ENCODE results near the gene MS4A12.
"Not testable (repeated sequence)": the region's sequence is repeated elsewhere in the genome, so short reads cannot be mapped to it uniquely, and the experiment has no call there.

The MS4A12 gene, protein sequence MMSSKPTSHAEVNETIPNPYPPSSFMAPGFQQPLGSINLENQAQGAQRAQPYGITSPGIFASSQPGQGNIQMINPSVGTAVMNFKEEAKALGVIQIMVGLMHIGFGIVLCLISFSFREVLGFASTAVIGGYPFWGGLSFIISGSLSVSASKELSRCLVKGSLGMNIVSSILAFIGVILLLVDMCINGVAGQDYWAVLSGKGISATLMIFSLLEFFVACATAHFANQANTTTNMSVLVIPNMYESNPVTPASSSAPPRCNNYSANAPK

DNA sequence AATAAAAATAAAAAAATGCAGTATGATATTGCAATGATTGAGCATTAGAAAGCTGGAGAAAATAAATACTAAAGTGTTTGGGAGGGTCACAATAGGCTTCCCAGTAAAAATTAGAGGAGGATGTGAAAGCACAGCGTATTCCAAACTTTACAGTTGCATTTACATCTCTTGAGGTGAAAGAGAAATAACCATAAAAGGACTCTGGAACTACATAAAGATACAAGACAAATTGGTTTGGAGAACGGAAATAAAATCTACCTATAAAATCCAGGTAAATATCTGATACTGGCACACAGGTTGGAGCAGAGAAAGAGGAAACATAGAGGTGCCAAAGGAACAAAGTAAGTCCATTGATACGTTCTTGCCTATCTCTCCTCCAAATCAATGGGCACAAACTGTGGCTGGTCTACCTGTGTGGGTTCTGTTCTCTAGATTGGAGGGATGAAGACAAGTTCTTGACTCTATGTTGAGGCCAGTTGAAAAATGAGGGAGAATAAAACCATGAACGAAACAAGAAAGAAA lies at the start of gene MS4A12:
Gene MS4A12, plus strand, starts transcription at position 291 of the 522 bp plus-strand sequence. CDS start 4,541 bp downstream, outside the sequence.
- DNase-seq (ENCODE audit: low spot score): no peak

DNA sequence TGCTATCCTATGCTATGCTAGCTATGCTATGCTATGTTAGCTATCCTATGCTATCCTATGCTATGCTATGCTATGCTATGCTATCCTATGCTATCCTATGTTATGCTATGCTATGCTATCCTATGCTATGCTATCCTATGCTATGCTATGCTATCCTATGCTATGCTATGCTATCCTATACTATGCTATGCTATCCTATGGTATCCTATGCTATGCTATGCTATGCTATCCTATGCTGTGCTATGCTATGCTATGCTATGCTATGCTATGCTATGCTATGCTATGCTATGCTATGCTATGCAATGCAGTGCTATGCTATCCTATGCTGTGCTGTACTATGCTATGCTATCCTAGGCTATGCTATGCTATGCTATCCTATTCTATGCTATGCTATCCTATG lies 45.5 kb upstream of the MS4A12 start:
- no peak for DNase-seq (ENCODE audit: low spot score)

DNA sequence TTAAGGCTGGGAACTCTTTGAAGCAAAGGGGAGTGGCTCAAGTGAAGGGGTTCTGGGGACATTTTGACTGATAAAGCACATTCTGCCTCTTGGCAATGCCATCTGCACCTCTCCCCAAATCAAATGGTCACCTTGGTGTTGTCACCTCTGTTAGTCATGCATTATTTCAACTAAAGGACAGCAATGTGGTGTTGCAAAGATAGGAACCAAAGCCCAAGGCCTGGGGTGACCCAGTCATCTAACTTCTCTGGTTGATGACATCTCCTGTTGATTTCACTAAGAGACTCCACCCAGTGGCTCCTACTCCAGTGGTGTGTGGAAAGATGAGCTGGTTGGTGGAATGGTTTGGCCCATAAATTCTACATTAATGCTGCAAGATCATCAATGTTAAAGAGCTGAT lies 44.7 kb upstream of the MS4A12 start:
- no peak for DNase-seq (ENCODE audit: low spot score)

DNA sequence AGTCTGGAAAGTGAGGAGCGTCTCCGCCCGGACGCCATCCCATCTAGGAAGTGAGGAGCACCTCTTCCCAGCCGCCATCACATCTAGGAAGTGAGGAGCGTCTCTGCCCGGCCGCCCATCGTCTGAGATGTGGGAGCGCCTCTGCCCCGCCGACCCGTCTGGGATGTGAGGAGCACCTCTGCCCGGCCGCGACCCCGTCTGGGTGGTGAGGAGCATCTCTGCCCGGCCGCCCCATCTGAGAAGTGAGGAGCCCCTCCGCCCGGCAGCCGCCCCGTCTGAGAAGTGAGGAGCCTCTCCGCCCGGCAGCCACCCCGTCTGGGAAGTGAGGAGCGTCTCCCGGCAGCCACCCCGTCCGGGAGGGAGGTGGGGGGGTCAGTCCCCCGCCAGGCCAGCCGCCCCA lies 41.4 kb upstream of the MS4A12 start:
- DNase-seq (ENCODE audit: low spot score): not testable (repeated sequence)

DNA sequence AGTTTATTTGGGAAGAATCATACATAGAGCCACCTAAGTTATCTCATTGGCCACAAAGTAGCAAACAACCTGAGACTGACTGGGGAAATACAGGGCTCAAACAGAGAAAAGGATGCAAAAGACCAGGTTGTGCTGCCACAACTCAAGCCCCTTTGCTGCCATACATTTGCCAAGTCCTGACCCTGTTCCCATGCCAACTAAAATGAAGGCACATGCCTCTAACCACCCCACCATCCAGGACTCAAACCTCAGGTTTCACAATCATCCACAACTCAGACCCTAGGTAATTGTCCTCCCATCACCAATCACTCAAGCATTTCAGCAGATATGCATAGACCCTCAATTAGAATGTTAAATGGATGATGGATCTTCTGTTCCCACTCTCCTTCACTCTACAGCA lies 38.4 kb upstream of the MS4A12 start:
- no peak for DNase-seq (ENCODE audit: low spot score)

DNA sequence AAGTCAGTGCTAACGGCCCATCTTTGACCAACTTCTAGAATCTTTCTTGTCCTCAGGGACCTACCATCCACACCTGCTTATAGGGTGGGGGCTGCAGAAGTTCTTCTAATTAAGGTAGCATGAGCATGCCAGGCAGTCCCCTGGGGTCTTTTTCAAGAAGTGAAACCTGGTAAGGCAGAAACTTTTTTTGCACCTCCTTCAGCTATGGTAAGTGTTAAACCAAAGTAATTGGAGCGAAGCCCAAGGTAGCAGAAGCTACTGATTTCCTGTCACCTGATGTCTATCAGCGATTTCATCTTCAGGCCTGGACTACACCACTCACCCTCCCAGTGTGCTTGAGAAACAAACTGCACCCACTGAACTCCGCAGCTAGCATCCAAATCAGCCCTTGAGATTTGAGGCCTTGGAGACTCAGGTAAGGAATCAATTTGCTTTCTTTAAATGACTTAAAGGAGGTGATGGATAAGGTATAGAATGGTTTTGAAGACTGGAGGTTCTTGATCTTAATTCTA lies 37.0 kb upstream of the MS4A12 start, which contains the start of gene MS4A1:
Gene MS4A1, plus strand, starts transcription at position 317 of the 512 bp plus-strand sequence. CDS start 6,528 bp downstream, outside the sequence.
- no peak for DNase-seq (ENCODE audit: low spot score)

DNA sequence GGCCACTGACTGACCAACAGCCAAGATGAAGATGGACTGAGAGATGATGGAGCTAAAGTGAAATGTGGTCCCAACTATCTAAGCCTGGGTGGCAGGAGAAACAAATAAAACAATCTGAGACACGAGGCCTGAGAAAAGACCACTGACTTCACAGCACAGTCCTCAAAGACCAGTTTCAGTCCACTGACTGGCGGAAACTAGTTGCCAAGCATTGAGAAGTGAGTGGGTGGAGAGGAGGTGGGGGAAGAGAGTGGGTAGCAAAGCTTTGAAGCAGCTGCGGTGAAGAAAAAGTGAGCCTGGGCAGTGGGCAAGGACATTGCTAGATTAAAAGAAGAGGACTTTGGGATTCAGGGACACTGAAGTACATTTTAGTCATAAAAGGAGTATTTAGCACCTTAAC lies 35.0 kb upstream of the MS4A12 start:
- DNase-seq (ENCODE audit: low spot score): no peak

DNA sequence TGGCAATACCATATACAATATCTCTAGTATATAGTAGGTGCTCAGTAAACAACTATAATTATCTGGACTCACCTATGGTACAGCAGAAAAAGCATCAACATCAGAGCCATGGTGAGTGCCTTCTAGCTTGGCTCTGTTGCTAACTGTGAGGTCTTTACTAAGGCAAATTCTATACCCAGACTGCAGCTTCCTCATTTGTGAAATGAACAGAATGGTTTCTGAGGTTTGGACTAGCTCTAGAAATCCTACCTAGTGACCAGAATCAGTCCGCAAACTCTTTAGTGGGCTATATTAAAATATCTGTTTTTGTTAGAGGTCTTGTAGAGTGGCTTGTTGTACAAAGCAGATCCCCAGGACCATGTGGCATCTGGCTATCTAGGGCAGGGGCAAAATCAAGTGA lies 33.2 kb upstream of the MS4A12 start:
- no peak for DNase-seq (ENCODE audit: low spot score)

DNA sequence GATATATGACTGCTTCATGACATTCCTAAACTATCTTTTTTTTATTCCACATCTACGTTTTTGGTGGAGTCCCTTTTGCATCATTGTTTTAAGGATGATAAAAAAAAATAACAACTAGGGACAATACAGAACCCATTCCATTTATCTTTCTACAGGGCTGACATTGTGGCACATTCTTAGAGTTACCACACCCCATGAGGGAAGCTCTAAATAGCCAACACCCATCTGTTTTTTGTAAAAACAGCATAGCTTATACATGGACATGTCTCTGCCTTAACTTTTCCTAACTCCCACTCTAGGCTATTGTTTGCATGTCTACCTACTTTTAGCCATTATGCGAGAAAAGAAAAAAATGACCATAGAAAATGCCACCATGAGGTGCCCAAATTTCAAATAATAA lies 23.7 kb upstream of the MS4A12 start:
- DNase-seq (ENCODE audit: low spot score): no peak

DNA sequence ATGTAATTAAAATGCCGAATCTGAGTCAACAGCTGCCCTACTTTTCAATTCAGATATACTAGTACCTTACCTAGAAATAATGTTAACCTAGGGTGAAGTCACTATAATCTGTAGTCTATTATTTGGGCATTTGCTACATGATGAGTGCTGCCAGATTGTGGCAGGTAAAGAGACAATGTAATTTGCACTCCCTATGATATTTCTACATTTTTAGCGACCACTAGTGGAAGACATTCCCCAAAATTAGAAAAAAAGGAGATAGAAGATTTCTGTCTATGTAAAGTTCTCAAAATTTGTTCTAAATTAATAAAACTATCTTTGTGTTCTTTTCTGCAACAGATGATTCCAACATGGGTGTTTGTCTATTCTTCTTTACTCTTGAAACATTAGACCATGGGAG lies 22.9 kb upstream of the MS4A12 start:
- no peak for DNase-seq (ENCODE audit: low spot score)

DNA sequence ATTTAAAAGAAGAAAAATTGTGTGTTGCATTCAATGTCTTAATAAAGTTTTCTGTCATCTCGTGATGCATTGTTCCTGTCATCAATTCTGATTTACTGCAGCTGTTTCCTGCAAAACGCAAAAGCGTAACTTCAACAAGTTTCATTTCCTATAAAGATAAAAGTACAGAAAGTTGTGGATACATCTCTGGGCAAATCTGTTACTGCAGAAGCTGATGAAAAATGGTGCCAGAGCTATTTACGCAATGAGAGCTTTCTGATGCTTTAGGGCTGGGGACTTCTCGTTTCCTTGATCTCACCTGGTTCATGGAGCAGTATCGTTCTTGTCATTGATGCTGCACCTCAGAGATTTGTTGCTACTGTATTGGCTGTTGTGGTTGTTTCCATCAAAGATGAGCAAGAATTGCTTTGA lies 15.5 kb upstream of the MS4A12 start:
- no peak for DNase-seq (ENCODE audit: low spot score)

DNA sequence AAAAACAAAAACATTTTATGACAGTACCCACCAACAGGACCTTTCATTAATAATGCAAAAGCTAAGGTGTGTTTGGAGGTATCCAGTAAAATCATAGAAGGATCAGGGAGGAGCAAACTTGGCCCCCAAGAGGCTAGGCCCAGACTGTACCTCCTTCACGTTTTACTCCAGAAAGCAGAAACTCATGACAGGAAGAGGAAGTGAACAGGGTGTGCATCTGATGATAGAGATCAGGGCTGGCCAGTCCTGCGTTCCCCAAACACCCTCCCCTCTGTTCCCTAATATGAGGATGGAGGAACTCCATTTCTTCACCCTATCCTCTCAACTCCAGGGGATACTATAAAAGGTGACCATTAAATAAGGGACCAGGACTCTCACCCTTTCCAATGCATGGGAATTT lies 10.2 kb upstream of the MS4A12 start:
- peak; percentile 11 for DNase-seq (ENCODE audit: low spot score)

DNA sequence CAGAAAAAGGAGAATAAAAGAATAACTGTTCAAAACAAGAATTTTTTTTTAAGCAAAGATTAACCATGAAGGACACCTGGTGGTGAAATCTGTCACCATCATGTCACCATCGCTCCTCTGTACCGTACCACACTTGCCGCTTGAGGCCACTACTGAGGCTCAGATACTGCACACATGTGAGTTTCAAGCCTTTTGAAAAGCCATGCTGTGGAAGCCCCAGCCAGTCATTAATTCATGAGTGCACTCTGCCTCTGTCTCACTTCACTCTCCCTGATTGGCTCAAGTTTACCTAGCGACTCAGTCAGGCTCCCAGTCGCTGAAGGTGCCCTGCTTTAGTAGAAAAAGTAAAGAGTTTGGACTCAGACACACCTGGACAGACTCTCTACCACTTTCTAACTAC lies 6.6 kb upstream of the MS4A12 start:
- no peak for DNase-seq (ENCODE audit: low spot score)

DNA sequence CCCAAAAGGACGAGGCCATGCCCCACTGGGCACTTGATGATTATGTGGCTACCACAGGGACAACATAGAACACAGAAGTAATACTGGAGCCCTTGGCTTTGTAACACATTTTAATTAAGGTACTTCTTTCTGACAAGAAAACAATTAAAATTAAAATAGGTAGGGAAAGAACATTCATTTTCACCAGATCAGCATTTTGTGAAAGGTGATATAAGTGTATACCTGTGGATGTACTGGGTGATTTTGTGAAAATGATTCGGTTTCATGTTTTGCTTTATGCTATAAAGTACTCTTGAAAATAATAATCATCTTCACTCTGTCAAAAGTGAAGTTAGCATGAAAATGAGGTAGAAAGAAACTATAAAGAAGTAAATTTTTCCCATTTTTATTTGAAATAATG lies 876 bp downstream of the MS4A12 start:
- no peak for DNase-seq (ENCODE audit: low spot score)

DNA sequence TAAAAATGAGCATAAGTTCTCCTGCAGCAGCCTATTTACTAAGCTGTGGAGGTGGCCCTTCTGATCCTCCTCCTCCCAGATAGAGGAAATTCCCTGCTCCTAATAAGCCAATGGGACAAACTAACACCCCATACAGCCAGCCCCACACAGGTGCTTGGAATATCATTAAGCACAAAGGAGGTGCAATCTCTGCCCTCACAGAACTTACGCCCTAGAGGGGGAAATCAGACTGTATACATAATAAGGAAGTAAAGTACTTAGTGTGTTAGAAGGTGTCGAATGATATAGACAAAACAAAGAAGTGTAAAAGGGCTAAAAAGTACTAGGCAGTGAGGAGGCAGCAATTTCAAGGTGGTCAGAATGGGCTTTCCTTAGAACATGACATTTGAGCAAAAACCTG lies 5.8 kb downstream of the MS4A12 start:
- DNase-seq (ENCODE audit: low spot score): no peak

DNA sequence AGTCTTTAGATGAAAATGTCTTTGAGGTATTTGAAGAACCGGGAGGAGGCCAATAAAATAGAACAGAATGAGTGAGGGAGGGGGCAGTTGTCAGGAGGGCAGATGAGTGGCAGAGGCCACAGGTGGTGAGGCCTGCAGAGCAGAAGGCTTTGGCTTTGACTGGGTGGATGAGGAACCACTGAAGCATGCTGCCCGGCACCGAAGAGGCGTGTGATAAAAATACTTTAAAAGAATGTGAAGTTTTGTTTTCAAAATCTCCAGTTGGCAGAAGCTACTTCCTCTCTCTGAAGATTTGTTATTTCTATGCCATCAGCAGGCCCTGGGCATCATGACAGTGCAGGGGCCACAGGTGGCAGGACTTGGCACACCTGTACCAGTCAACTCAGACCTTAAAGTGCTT lies 6.3 kb downstream of the MS4A12 start:
- peak; percentile 37 for DNase-seq (ENCODE audit: low spot score)

DNA sequence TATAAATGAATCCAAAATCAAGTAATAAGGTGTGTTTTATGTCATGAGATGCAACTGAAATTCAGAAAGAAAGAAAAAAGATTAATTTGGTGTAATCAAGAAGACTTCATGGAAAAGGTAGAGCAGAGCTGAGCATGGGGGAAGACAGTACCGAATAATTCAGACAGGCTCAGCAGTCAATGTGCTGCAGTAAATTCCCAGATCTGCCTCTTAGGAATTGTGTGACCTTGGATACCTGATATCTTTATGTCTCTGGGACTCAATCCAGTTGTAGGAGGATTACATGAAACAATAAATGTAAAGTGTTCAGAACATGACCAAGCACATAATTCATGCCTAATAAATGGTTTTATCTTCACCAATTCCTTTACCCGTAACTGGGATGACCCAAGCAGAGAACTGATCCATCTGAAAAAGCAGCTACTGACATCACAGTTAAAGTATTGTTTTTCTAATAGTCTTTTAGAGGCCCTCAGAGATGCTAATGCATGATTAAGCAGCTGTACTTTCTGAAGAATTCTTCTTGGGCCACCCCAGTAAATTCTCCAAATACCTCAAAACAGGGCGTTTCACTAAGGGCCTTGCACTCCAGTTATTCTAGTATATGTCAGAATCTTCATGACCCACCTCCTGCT lies 7.8 kb downstream of the MS4A12 start:
- DNase-seq (ENCODE audit: low spot score): no peak

DNA sequence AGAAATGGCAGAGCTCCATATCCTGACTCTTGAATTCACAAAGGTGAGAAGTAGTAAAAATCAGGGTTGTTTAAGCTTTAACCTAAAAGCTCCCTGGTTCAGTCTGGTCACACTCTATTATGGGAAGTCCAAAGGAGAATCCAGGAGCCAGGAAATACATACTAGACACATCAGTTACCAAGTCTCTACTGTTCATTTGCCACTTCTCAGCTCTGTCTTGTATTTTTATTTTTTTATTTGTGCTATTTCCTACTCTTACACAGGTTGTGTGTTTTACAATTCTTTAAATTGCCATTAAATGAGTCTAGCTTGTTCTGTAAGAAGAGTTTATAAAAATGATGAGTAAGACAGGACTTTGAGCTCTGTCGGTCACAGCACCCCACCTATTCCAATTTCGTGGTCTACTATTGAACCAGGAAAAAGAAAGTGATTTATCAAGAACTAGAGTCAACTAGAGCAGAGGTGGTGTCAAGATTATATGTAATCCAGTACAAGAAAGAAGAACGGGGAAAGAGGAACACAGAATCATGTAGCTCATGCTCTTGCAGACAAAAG lies 9.7 kb downstream of the MS4A12 start:
- DNase-seq (ENCODE audit: low spot score): no peak

DNA sequence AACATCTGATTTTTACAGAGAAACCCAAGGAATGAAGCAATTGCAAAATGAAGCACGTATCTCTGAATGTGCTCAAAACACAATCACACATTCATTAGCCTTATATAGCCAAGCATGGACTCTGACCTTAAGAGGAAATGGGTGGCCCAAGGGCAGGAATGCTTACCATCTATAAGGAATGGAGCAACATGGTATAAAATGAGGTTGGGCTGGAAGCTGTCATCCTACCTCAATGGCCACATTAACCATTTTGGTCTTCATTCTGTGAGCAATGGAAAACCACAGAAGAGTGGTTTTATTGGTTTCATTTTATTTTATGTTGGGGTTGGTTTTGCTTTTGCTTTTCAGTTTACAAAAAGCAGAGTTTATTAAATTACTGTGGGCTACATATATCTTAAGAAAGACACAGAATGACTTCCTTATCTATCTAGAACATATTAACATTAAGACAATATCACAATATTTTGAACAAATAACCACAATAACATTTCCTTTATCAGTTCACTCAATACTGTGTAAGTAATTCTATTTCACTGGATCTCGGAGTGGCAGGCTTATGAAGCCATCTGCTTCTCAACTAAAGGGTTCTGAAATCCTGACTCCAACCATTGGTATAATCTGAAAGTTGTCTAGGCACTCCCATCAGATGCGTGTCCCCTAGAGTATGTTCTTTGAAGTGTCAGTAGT lies 11.8 kb downstream of the MS4A12 start:
- DNase-seq (ENCODE audit: low spot score): no peak

DNA sequence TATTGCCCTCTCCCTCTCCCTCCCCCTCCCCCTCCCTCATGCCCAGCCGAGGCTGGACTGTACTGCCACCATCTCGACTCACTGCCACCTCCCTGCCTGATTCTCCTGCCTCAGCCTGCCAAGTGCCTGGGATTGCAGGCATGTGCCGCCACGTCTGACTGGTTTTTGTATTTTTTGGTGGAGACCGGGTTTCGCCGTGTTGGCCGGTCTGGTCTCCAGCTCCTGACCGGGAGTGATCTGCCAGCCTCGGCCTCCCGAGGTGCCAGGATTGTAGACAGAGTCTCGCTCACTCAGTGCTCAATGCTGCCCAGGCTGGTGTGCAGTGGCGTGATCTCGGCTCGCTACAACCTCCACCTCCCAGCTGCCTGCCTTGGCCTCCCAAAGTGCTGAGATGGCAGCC lies 17.0 kb downstream of the MS4A12 start:
- not testable (repeated sequence) for DNase-seq (ENCODE audit: low spot score)

DNA sequence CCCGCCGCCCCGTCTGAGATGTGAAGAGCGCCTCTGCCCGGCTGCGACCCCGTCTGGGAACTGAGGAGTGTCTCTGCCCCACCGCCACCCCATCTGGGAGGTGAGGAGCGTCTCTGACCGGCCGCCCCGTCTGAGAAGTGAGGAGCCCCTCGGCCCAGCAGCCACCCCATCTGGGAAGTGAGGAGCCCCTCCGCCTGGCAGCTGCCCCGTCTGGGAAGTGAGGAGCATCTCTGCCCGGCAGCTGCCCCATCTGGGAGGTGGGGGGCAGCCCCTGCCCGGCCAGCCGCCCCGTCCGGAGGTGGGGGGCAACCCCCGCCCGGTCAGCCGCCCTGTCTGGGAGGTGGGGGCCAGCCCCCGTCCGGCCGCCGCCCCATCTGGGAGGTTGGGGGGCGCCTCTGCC lies 17.6 kb downstream of the MS4A12 start:
- DNase-seq (ENCODE audit: low spot score): not testable (repeated sequence)

DNA sequence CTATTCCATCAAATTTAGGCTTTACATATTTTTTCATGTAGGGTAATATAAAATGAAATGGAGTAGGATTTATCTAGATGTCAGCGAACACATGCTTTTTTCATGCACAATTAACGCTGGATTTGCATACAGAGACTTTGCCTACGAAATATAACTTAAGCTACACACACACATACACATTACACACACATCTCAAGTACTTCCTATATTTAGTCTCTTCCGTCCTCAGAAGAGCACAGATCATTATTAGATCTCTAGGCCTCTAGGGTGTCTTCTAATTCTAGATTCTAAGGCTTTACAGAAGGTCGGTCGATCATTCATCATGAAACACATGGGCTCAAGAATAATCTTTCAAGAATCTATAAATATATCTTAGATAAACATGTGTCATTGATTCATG lies 18.8 kb downstream of the MS4A12 start:
- DNase-seq (ENCODE audit: low spot score): no peak

All from Ammon's horn (tissue), 1 donor.